Measurements from ENCODE around the gene KCNJ6. TPM values are rescaled to one million over a fixed set of nuclear protein-coding genes. Genes with fewer than 3 reads are reported as not detected.

KCNJ6 gene
- total RNA-seq, 2 donors from 2014 or later = 0.33 TPM; not detected in 1

- TF ChIP-seq, protein P1, sequence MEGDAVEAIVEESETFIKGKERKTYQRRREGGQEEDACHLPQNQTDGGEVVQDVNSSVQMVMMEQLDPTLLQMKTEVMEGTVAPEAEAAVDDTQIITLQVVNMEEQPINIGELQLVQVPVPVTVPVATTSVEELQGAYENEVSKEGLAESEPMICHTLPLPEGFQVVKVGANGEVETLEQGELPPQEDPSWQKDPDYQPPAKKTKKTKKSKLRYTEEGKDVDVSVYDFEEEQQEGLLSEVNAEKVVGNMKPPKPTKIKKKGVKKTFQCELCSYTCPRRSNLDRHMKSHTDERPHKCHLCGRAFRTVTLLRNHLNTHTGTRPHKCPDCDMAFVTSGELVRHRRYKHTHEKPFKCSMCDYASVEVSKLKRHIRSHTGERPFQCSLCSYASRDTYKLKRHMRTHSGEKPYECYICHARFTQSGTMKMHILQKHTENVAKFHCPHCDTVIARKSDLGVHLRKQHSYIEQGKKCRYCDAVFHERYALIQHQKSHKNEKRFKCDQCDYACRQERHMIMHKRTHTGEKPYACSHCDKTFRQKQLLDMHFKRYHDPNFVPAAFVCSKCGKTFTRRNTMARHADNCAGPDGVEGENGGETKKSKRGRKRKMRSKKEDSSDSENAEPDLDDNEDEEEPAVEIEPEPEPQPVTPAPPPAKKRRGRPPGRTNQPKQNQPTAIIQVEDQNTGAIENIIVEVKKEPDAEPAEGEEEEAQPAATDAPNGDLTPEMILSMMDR (conservative IDR thresholded peaks at IDR 0.05) = no peak
- Histone ChIP-seq H3K36me3 (ENCODE audit: control insufficient read depth, insufficient read depth, low read length) (no peaks in the 10 kb centered on the region), H3K9ac (ENCODE audit: extremely low read depth, low read length, poor library complexity, severe bottlenecking) (no peak overlapping the region), H3K27ac (ENCODE audit: low read depth, low read length) (no peak overlapping the region), H3K4me1 (ENCODE audit: control insufficient read depth, insufficient read depth, low read length) (no peaks in the 10 kb centered on the region), H3K4me3 (ENCODE audit: low read length) (no peak overlapping the region), H3K9me3 (ENCODE audit: control insufficient read depth, low read length) (no peaks in the 10 kb centered on the region), H3K27me3 (ENCODE audit: control insufficient read depth, insufficient read depth, low read length, poor library complexity, severe bottlenecking) (no peaks in the 10 kb centered on the region)
- no peaks in the 10 kb centered on the region for H3K4me1 Mint-ChIP-seq
- H3K9me3 Mint-ChIP-seq = no peaks in the 10 kb centered on the region
- H3K4me3 Mint-ChIP-seq = no peak overlapping the region
- no peaks in the 10 kb centered on the region for H3K36me3 Mint-ChIP-seq (ENCODE audit: low read depth)
- 89 to 98% methylated on average over 6 to 7 of the region's 7 CpGs for WGBS, 2 experiments (ENCODE audit: insufficient coverage in 1 of 2, insufficient read length in 1 of 2)
- DNase-seq = no peak
- no peak overlapping the region for H3K27ac Mint-ChIP-seq
- no peaks in the 10 kb centered on the region for H3K27me3 Mint-ChIP-seq (ENCODE audit: insufficient read depth)
Measured at GRCh38 chr21:37878946-37879660, 37.2 kb downstream of the KCNJ6 start.

GRCh38 chr21:37877888-37878684 is 38.2 kb downstream of the KCNJ6 start:
- no peaks in the 10 kb centered on the region for H3K9me3 ChIP-seq (ENCODE audit: control insufficient read depth, low read length)
- no peaks in the 10 kb centered on the region for H3K9me3 Mint-ChIP-seq
- H3K4me1 ChIP-seq (ENCODE audit: control insufficient read depth, insufficient read depth, low read length) = no peaks in the 10 kb centered on the region
- H3K4me3 ChIP-seq (ENCODE audit: low read length) = no peak overlapping the region
- no peak overlapping the region for H3K27ac Mint-ChIP-seq
- no peaks in the 10 kb centered on the region for H3K27me3 Mint-ChIP-seq (ENCODE audit: insufficient read depth)
- H3K27me3 ChIP-seq (ENCODE audit: control insufficient read depth, insufficient read depth, low read length, poor library complexity, severe bottlenecking) = no peaks in the 10 kb centered on the region
- H3K4me1 Mint-ChIP-seq = no peaks in the 10 kb centered on the region
- H3K27ac ChIP-seq (ENCODE audit: low read depth, low read length) = no peak overlapping the region
- H3K9ac ChIP-seq (ENCODE audit: extremely low read depth, low read length, poor library complexity, severe bottlenecking) = no peak overlapping the region
- no peaks in the 10 kb centered on the region for H3K36me3 Mint-ChIP-seq (ENCODE audit: low read depth)
- H3K4me3 Mint-ChIP-seq = no peak overlapping the region
- 98 to 100% methylated on average over 1 to 3 of the region's 3 CpGs for WGBS, 2 experiments (ENCODE audit: insufficient coverage in 1 of 2, insufficient read length in 1 of 2)
- DNase-seq = no peak
- TF ChIP-seq, protein P1 (conservative IDR thresholded peaks at IDR 0.05) = no peak
- H3K36me3 ChIP-seq (ENCODE audit: control insufficient read depth, insufficient read depth, low read length) = no peaks in the 10 kb centered on the region

DNA sequence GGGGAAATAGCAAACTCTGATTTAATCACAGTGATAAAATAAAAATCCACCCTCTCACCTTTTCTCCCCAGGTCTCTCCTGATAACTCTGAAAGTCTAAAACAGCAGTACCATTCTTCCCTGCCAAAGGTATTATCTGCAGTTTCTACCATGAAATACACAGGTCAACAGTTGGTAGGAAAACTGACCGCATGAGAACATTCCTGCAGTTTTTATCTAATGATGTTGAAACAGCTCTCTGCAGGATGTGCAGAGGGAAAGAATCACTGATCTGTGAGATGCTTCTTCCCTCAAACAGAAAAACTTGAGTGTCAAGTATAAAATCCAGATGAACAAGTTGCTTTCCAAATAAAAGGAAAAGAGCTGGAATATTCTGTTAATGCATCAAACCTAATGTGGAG is 39.1 kb downstream of the KCNJ6 start:
- 91 to 93% methylated on average over 1 of the region's 1 CpG for WGBS, 2 experiments (ENCODE audit: insufficient coverage in 1 of 2, insufficient read length in 1 of 2)
- H3K36me3 Mint-ChIP-seq (ENCODE audit: low read depth) = no peaks in the 10 kb centered on the region
- no peaks in the 10 kb centered on the region for H3K9me3 Mint-ChIP-seq
- no peaks in the 10 kb centered on the region for H3K27me3 Mint-ChIP-seq (ENCODE audit: insufficient read depth)
- no peak overlapping the region for H3K27ac Mint-ChIP-seq
- Histone ChIP-seq H3K4me1 (ENCODE audit: control insufficient read depth, insufficient read depth, low read length) (no peaks in the 10 kb centered on the region), H3K9me3 (ENCODE audit: control insufficient read depth, low read length) (no peaks in the 10 kb centered on the region), H3K27ac (ENCODE audit: low read depth, low read length) (no peak overlapping the region), H3K9ac (ENCODE audit: extremely low read depth, low read length, poor library complexity, severe bottlenecking) (no peak overlapping the region), H3K4me3 (ENCODE audit: low read length) (no peak overlapping the region), H3K27me3 (ENCODE audit: control insufficient read depth, insufficient read depth, low read length, poor library complexity, severe bottlenecking) (no peaks in the 10 kb centered on the region), H3K36me3 (ENCODE audit: control insufficient read depth, insufficient read depth, low read length) (no peaks in the 10 kb centered on the region)
- TF ChIP-seq, protein P1 (conservative IDR thresholded peaks at IDR 0.05) = no peak
- H3K4me3 Mint-ChIP-seq = no peak overlapping the region
- DNase-seq = no peak
- no peaks in the 10 kb centered on the region for H3K4me1 Mint-ChIP-seq
